Measurements from ENCODE around the gene HNRNPM.
"Not testable (repeated sequence)": the region's sequence is repeated elsewhere in the genome, so short reads cannot be mapped to it uniquely, and the experiment has no call there.

The HNRNPM gene

DNA sequence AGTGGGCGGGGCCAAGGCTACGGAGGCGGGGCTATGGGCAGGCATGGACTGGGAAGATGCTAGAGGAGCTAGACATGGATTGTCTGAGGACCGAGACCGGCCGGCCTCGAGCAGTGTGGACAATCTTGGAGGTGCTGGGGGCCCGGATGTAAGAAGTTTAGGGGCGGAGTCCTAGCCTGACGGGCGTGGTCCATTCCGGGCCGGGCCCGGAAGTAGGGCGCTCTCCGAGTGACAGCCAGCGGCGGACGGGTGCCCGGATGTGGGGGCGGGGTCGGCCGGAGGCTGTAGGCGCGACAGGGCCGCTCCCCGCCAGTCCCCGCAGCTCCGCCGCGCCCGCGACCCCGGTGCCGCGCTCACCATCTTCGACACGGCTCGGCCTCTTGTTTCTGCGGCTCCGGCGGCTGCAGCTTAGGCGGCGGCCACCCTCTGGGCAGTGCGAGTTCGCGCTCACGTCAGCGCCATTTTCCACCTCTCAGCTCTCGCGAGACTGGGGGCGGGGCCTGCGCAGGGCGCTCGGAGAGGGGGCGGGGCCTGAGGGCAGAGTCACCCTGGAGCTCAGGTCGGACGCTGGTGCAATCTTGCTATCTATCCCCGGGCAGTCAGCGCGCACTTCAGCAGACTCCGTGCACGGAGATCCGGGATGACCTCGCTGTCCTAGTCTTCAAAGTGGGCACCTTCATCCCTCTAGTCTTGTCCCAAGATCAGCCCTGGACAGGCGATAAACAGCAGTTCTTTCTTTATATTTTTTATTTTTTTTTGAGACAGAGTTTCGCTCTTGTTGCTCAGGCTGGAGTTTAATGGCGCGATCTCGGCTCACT, 69.1 kb downstream of the HNRNPM start, which contains the start of gene ZNF414:
Gene ZNF414 (minus strand): TSS at position 481 of the 818 bp plus-strand sequence. CDS start 121 bp downstream, at position 360.
- DNase-seq: peak; percentile 100

DNA sequence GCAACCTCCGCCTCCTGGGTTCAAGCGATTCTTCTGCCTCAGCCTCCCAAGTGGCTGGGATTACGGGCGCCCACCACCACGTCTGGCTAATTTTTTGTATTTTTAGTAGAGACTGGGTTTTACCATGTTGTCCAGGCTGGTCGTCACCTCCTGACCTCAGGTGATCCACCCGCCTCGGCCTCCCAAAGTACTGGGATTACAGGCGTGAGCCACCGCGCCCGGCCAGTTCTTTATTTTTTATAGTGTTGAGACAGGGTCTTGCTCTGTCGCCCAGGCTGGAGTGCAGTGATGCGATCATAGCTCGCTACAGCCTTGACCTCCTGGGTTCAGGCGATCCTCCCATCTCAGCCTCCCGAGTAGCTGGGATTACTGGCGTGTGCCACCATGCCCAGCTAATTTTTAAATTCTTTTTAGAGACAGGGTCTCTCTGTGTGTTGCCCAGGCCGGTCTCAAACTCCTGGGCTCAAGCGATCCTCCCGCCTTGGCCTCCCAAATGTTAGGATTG, 69.8 kb downstream of the HNRNPM start:
- not testable (repeated sequence) for DNase-seq

DNA sequence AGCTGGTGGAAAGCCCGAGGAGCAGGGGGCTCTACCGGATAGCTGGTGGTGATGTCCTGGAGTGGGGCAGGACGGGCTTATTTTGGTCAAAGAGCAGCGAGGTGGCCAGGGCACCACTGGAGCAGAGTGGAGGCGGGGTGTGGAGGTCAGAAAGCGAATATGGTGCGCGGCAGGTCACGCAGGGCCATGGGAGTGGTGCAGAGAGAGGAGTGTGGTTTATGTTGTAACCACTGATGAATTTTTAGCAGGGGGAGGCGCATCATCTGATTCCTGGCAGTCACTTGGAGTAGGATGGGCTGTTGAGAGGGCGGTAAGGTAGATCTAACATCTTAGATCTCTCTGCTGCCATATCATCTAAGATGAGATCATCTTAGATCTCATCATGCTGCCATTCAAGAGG, 70.5 kb downstream of the HNRNPM start:
- peak; percentile 85 for DNase-seq

- DNase-seq: peak; percentile 50
These were observed 73.0 kb downstream of the HNRNPM start for GRCh38 chr19:8517551-8518442.

GRCh38 chr19:8518536-8518935, 73.8 kb downstream of the HNRNPM start:
- no peak for DNase-seq

DNA sequence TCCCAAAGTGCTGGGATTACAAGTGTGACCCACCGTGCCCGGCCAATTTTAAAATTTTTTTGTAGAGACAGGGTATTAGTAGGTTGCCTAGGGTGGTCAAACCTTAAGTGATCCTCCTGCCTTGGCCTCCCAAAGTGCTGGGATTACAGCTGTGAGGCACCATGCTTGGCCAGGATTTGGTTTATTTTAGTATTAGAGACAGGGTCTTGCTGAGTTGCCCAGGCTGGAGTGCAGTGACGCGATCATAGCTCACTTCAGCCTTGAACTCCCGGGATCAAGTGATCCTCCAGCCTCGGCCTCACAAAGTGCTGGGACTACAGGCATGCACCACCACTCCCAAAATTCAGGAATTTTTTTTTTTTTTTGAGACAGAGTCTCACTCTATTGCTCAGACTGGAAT, 74.6 kb downstream of the HNRNPM start:
- no peak for DNase-seq

GRCh38 chr19:8525401-8525684, 80.6 kb downstream of the HNRNPM start:
- DNase-seq: no peak

GRCh38 chr19:8526345-8527091, 81.7 kb downstream of the HNRNPM start:
- no peak for DNase-seq

GRCh38 chr19:8528500-8528899, 83.7 kb downstream of the HNRNPM start:
- no peak for DNase-seq

GRCh38 chr19:8529369-8530006, 84.7 kb downstream of the HNRNPM start:
- no peak for DNase-seq

GRCh38 chr19:8530061-8530679, 85.4 kb downstream of the HNRNPM start:
- DNase-seq: no peak

- no peak for DNase-seq
These were observed 86.7 kb downstream of the HNRNPM start for GRCh38 chr19:8531470-8531869.

- no peak for DNase-seq
These were observed 87.5 kb downstream of the HNRNPM start for GRCh38 chr19:8532225-8532624.

GRCh38 chr19:8536282-8536681, 91.5 kb downstream of the HNRNPM start:
- no peak for DNase-seq

- DNase-seq: no peak
These were observed 92.3 kb downstream of the HNRNPM start for GRCh38 chr19:8537099-8537498.
